Esophagus muscularis mucosa (tissue), 4 donors: ENCODE data around the gene PEBP1. TPM values are rescaled to one million over a fixed set of nuclear protein-coding genes. Genes with fewer than 3 reads are reported as not detected.

ENCODE experiments used
- DNase-seq: peaks from one replicate; pipeline ENCODE4 v3.0.0-alpha.2; 2017; ENCODE audit errors: extremely low spot score
- H3K27ac ChIP-seq, 4 donors: fragments of 200-600 bp; sonication (generic); replicated peaks in 1 of 4; 1 replicate in 3 of 4; 2 replicates in 1 of 4; pipeline ENCODE4 v1.5.1; 2016 to 2019; ENCODE audit warnings: mild to moderate bottlenecking in 1 of 4
- H3K27me3 ChIP-seq, 4 donors: fragments of 200-600 bp; sonication (generic); one replicate each; pipeline versions ENCODE4 v1.5.1 to v1.6.0; 2016 to 2019
- H3K36me3 ChIP-seq, 4 donors: fragments of 200-600 bp; sonication (generic); one replicate each; pipeline ENCODE4 v1.5.1; 2016 to 2019
- H3K4me1 ChIP-seq, 4 donors: fragments of 200-600 bp; sonication (generic); one replicate each; pipeline ENCODE4 v1.5.1; 2016 to 2019
- H3K4me3 ChIP-seq, 4 donors: fragments of 200-600 bp; sonication (generic); 1 replicate in 2 of 4; 2 replicates in 2 of 4; pipeline ENCODE4 v1.5.1; 2016 to 2019; ENCODE audit warnings: mild to moderate bottlenecking in 4 of 4, moderate library complexity in 1 of 4
- H3K9me3 ChIP-seq, 4 donors: fragments of 200-600 bp; sonication (generic); 1 replicate in 3 of 4; 2 replicates in 1 of 4; pipeline ENCODE4 v1.5.1; 2016 to 2019
- CTCF ChIP-seq, 3 experiments: fragments of 200-600 bp in 2 of 3; fragments of 450-650 bp in 1 of 3; sonication (generic) in 2 of 3; IDR thresholded peaks; one replicate each; pipeline ENCODE4 v1.5.1; 2017 to 2019; ENCODE audit warnings: antibody characterized with exemption in 3 of 3, mild to moderate bottlenecking in 2 of 3, moderate library complexity in 1 of 3
- EP300 ChIP-seq: sonication (generic); formaldehyde crosslinking; IDR thresholded peaks from one replicate; pipeline ENCODE4 v1.6.1; 2017; ENCODE audit warnings: antibody characterized with exemption
- POLR2A ChIP-seq: fragments of 450-650 bp; IDR thresholded peaks from one replicate; pipeline ENCODE4 v1.6.1; 2017; ENCODE audit warnings: antibody characterized with exemption, moderate library complexity, mild to moderate bottlenecking, low read depth
- POLR2AphosphoS5 ChIP-seq, 2 donors: sonication (generic); formaldehyde crosslinking; IDR thresholded peaks; one replicate each; pipeline ENCODE4 v1.6.1; 2017; ENCODE audit warnings: antibody characterized with exemption in 2 of 2
- WGBS: methylation state at CpG from one replicate; pipeline ENCODE4 v1.1.5; 2018; 5-methylcytosine and 5-hydroxymethylcytosine counted together
- intact Hi-C: fragments of 100-400 bp; cut with DNase I; formaldehyde crosslinking; loops from one replicate; pipeline ENCODE4 v1.15.1; 2023
- total RNA-seq, 4 donors: library from RNA; depleted of rRNA; stranded (reverse); fragments of >200 nt; gene quantifications; one replicate each; pipeline versions ENCODE4 v1.1.0 to v1.2.1, GENCODE V29; 2016

PEBP1 gene
- total RNA-seq, 4 donors from 2014 or later, result 233 to 393 (median 327) TPM

GRCh38 chr12:118148287-118148686 lies 12.4 kb downstream of the PEBP1 start:
- no peak overlapping the region for H3K4me3 ChIP-seq
- DNase-seq, result no peak
- no peaks in the 10 kb centered on the region for H3K27me3 ChIP-seq
- H3K4me1 ChIP-seq, result peaks cover under 1 to 3% (median 2%) of the 10 kb centered on the region in 4 donors
- no peak for TF ChIP-seq CTCF (IDR thresholded peaks at IDR 0.05)
- no peak for TF ChIP-seq EP300
- no peak for TF ChIP-seq POLR2A
- no peak for TF ChIP-seq POLR2AphosphoS5 (IDR thresholded peaks at IDR 0.05)
- H3K9me3 ChIP-seq, result no peaks in the 10 kb centered on the region
- 95% methylated on average over 5 of the region's 5 CpGs for WGBS
- H3K27ac ChIP-seq, result no peak overlapping the region
- peaks cover 38 to 90% (median 69%) of the 10 kb centered on the region in 4 donors for H3K36me3 ChIP-seq
- intact Hi-C loops, result no loop called here

- WGBS, result 28% methylated on average over 7 of the region's 7 CpGs
- Histone ChIP-seq H3K4me3 (no peak overlapping the region), H3K27me3 (no peaks in the 10 kb centered on the region), H3K27ac (peak overlapping the region in 1 of 4 donors; percentile 17), H3K9me3 (no peaks in the 10 kb centered on the region), H3K36me3 (peaks cover 20 to 66% (median 51%) of the 10 kb centered on the region in 4 donors), H3K4me1 (peaks cover 0 to 3% (median 1%) of the 10 kb centered on the region in 4 donors)
- TF ChIP-seq POLR2AphosphoS5 (IDR thresholded peaks at IDR 0.05) (no peak), CTCF (IDR thresholded peaks at IDR 0.05) (no peak), EP300 (no peak), POLR2A (no peak)
- DNase-seq, result no peak
- intact Hi-C loops, result no loop called here
Measured at GRCh38 chr12:118150625-118151024, 14.7 kb downstream of the PEBP1 start.

- intact Hi-C loops, result no loop called here
- Histone ChIP-seq H3K9me3 (no peaks in the 10 kb centered on the region), H3K36me3 (peaks cover 12 to 57% (median 43%) of the 10 kb centered on the region in 4 donors), H3K4me3 (no peak overlapping the region), H3K4me1 (peaks cover 0 to 3% (median 1%) of the 10 kb centered on the region in 4 donors), H3K27me3 (no peaks in the 10 kb centered on the region), H3K27ac (no peak overlapping the region)
- no peak for DNase-seq
- WGBS, result 78% methylated on average over 5 of the region's 5 CpGs
- no peak for TF ChIP-seq CTCF (IDR thresholded peaks at IDR 0.05)
- no peak for TF ChIP-seq POLR2AphosphoS5 (IDR thresholded peaks at IDR 0.05)
- no peak for TF ChIP-seq POLR2A
- no peak for TF ChIP-seq EP300
Measured at GRCh38 chr12:118151755-118152154, 15.8 kb downstream of the PEBP1 start.

- no peak for DNase-seq
- intact Hi-C loops, result no loop called here
- Histone ChIP-seq H3K36me3 (peaks cover 13 to 77% (median 58%) of the 10 kb centered on the region in 4 donors), H3K27me3 (no peaks in the 10 kb centered on the region), H3K4me3 (no peak overlapping the region), H3K9me3 (no peaks in the 10 kb centered on the region), H3K4me1 (no peaks in the 10 kb centered on the region), H3K27ac (no peak overlapping the region)
- WGBS, result 95% methylated on average over 3 of the region's 3 CpGs
- no peak for TF ChIP-seq POLR2A
- TF ChIP-seq CTCF (IDR thresholded peaks at IDR 0.05), result no peak
- TF ChIP-seq EP300, result no peak
- TF ChIP-seq POLR2AphosphoS5 (IDR thresholded peaks at IDR 0.05), result no peak
Measured at GRCh38 chr12:118160536-118160935, 24.6 kb downstream of the PEBP1 start.

GRCh38 chr12:118164798-118165486 lies 29.0 kb downstream of the PEBP1 start:
- H3K4me1 ChIP-seq, result no peaks in the 10 kb centered on the region
- TF ChIP-seq POLR2AphosphoS5 (IDR thresholded peaks at IDR 0.05), result no peak
- no peak for TF ChIP-seq POLR2A
- TF ChIP-seq CTCF (IDR thresholded peaks at IDR 0.05), result peak in 1 of 3 experiments; percentile 43
- TF ChIP-seq EP300, result no peak
- intact Hi-C loops, result no loop called here
- WGBS, result 59% methylated on average over 6 of the region's 6 CpGs
- H3K27me3 ChIP-seq, result no peaks in the 10 kb centered on the region
- no peaks in the 10 kb centered on the region for H3K9me3 ChIP-seq
- peaks cover 29 to 86% (median 46%) of the 10 kb centered on the region in 4 donors for H3K36me3 ChIP-seq
- H3K27ac ChIP-seq, result no peak overlapping the region
- no peak overlapping the region for H3K4me3 ChIP-seq
- DNase-seq, result no peak
